LNCaP clone FGC (cell line): ENCODE results near the gene MORN4.

Experiments
- DNase-seq: peaks from one replicate; pipeline ENCODE4 v3.0.0-alpha.2; 2011; ENCODE audit warnings: low read depth
- H3K4me3 ChIP-seq: 2 replicates; pipeline ENCODE4 v1.5.1; 2011; ENCODE audit warnings: mild to moderate bottlenecking, low read depth, low read length, control low read depth
- CTCF ChIP-seq: IDR thresholded peaks from 2 replicates; pipeline ENCODE4 v1.5.1; 2012; ENCODE audit warnings: mild to moderate bottlenecking; ENCODE audit not compliant: control insufficient read depth, insufficient read depth; ENCODE audit errors: extremely low read depth

Gene MORN4

GRCh38 chr10:97632949-97633884, at the start of gene MORN4:
Gene MORN4 (minus strand): TSS chr10:97633500. CDS start chr10:97619653, 13,847 bp downstream.
- DNase-seq = peak; percentile 71
- peak within 1 kb of the TSS; percentile 93 for H3K4me3 ChIP-seq

GRCh38 chr10:97682042-97682441, 48.7 kb upstream of the MORN4 start:
- DNase-seq = no peak
- no peak overlapping the region for H3K4me3 ChIP-seq
- no peak for TF ChIP-seq CTCF

More at GRCh38 chr10:97632949-97633884, at the start of gene MORN4:
- TF ChIP-seq CTCF = no peak

GRCh38 chr10:97679594-97679993, 46.3 kb upstream of the MORN4 start:
- no peak for TF ChIP-seq CTCF
- no peak for DNase-seq
- H3K4me3 ChIP-seq = no peak overlapping the region

- H3K4me3 ChIP-seq = no peak overlapping the region
- peak; percentile 77 for TF ChIP-seq CTCF
- peak; percentile 17 for DNase-seq
Observed at GRCh38 chr10:97676770-97677581, 43.7 kb upstream of the MORN4 start.

GRCh38 chr10:97675222-97675621, 41.9 kb upstream of the MORN4 start:
- no peak overlapping the region for H3K4me3 ChIP-seq
- TF ChIP-seq CTCF = no peak
- no peak for DNase-seq

- H3K4me3 ChIP-seq = no peak overlapping the region
- no peak for TF ChIP-seq CTCF
- no peak for DNase-seq
Observed at GRCh38 chr10:97673736-97674525, 40.6 kb upstream of the MORN4 start.
